Lower leg skin (tissue), 3 donors: ENCODE data around the gene POU6F2.

ENCODE experiments used
- CTCF ChIP-seq, 3 donors: fragments of 450-650 bp; IDR thresholded peaks; one replicate each; pipeline ENCODE4 v1.5.1; 2016; ENCODE audit warnings: antibody characterized with exemption in 3 of 3, mild to moderate bottlenecking in 3 of 3, moderate library complexity in 2 of 3
- POLR2A ChIP-seq, 2 donors: fragments of 450-650 bp; IDR thresholded peaks; one replicate each; pipeline ENCODE4 v1.6.1; 2016 to 2017; ENCODE audit warnings: antibody characterized with exemption in 2 of 2, mild to moderate bottlenecking in 1 of 2, moderate library complexity in 1 of 2

GRCh38 chr7:39504963-39505362 lies 527.3 kb downstream of the POU6F2 start:
- no peak for TF ChIP-seq CTCF (IDR thresholded peaks at IDR 0.05)
- no peak for TF ChIP-seq POLR2A (IDR thresholded peaks at IDR 0.05)
